Placental pericyte (primary cell): ENCODE data around the gene TOMM40. TPM values are rescaled to one million over a fixed set of nuclear protein-coding genes. Genes with fewer than 3 reads are reported as not detected.

Experiments
- total RNA-seq: library from RNA; depleted of rRNA; stranded (reverse); fragments of >200 nt; gene quantifications from 2 replicates; pipeline ENCODE4 v1.2.3, GENCODE V29; 2012

The TOMM40 gene
- 65.9 and 144 TPM in 2 replicates for total RNA-seq

GRCh38 chr19:44891016-44891882, at the start of gene TOMM40:
Gene TOMM40, plus strand, starts transcription at chr19:44891254. Its CDS starts 162 bp downstream, at chr19:44891416.

DNA sequence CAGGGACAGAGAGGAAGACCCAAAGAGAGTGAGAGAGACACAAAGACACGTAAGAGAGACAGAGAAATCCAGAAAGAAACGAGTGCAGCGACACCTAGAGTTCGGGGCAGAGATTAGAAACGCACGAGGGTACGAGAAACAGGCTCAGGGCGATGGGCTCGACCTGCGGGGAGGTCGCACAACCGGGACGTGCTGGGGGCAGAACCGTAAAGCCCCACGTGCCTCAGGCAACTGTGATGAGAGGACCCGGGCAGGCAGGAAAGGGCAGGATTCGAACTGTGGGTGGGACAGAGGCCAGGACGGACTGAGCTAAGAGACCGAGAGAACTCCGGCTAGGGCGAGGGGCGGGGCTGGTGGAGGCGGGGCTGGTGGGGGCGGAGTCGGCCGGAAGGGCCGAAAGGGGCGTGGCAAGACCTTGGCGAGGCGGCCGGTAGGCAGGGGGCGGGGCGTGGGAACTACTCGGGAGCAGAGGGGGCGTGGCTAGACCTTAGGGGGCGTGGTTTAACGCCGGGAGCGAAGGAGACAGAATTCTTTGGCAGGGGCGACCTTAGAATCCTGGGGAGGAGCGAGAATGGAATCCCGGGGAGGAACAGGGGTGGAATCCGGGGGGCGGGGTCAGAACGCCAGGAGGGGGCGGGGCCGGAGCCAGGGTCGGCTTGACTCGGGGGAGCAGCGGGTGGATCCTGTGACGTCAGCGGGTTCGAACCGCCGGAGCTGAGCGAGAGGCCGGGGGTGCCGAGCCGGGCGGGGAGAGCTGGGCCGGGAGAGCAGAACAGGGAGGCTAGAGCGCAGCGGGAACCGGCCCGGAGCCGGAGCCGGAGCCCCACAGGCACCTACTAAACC, 45.2 kb upstream of the TOMM40 start, which contains the start of gene NECTIN2:
Gene NECTIN2 (plus strand): TSS at position 686 of the 843 bp plus-strand sequence. CDS start 229 bp downstream, outside the sequence.

DNA sequence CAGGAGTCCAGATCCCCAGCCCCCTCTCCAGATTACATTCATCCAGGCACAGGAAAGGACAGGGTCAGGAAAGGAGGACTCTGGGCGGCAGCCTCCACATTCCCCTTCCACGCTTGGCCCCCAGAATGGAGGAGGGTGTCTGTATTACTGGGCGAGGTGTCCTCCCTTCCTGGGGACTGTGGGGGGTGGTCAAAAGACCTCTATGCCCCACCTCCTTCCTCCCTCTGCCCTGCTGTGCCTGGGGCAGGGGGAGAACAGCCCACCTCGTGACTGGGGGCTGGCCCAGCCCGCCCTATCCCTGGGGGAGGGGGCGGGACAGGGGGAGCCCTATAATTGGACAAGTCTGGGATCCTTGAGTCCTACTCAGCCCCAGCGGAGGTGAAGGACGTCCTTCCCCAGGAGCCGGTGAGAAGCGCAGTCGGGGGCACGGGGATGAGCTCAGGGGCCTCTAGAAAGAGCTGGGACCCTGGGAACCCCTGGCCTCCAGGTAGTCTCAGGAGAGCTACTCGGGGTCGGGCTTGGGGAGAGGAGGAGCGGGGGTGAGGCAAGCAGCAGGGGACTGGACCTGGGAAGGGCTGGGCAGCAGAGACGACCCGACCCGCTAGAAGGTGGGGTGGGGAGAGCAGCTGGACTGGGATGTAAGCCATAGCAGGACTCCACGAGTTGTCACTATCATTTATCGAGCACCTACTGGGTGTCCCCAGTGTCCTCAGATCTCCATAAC, 14.5 kb downstream of the TOMM40 start, which contains the start of gene APOE:
Gene APOE (plus strand): TSS at position 360 of the 724 bp plus-strand sequence. CDS start 829 bp downstream, outside the sequence.

GRCh38 chr19:44914433-44915206, 23.6 kb downstream of the TOMM40 start, which contains the start of gene APOC1:
Gene APOC1, plus strand, starts transcription at chr19:44914608. Its CDS starts 284 bp downstream, at chr19:44914892.

GRCh38 chr19:44942067-44942571, 51.1 kb downstream of the TOMM40 start, which contains the start of gene APOC4:
Gene APOC4, plus strand, starts transcription at chr19:44942237. Its CDS starts 41 bp downstream, at chr19:44942278.

Other genes starting within 250 kb of the TOMM40 start
- 95.6 and 162 TPM in 2 replicates for gene PVR, start 247.3 kb upstream of the TOMM40 start, total RNA-seq
- 1.3 and 2.6 TPM in 2 replicates for gene CEACAM19, start 219.8 kb upstream of the TOMM40 start, total RNA-seq
- under 0.01 TPM in 1 of 2 replicates, not detected in the other for gene CEACAM16, start 192.1 kb upstream of the TOMM40 start, total RNA-seq
- 15.3 TPM in 2 replicates for gene BCL3, start 142.5 kb upstream of the TOMM40 start, total RNA-seq
- 0.57 TPM in 1 of 2 replicates, not detected in the other for gene CBLC, start 113.4 kb upstream of the TOMM40 start, total RNA-seq
- 6.1 and 7.4 TPM in 2 replicates for gene BCAM, start 82.2 kb upstream of the TOMM40 start, total RNA-seq
- gene NECTIN2, start 45.0 kb upstream of the TOMM40 start, total RNA-seq = 127 and 152 TPM in 2 replicates
- 5.9 and 18.4 TPM in 2 replicates for gene APOE, start 14.5 kb downstream of the TOMM40 start, total RNA-seq
- 0.57 and 4.4 TPM in 2 replicates for gene APOC1, start 23.4 kb downstream of the TOMM40 start, total RNA-seq
- gene APOC4, start 51.0 kb downstream of the TOMM40 start, total RNA-seq = not detected in 2 replicates
- not detected in 2 replicates for gene APOC2, start 54.8 kb downstream of the TOMM40 start, total RNA-seq
- gene CLPTM1, start 64.1 kb downstream of the TOMM40 start, total RNA-seq = 56.9 and 71.7 TPM in 2 replicates
- gene RELB, start 110.2 kb downstream of the TOMM40 start, total RNA-seq = 18.9 and 27.4 TPM in 2 replicates
- 27.1 and 30.1 TPM in 2 replicates for gene CLASRP, start 147.8 kb downstream of the TOMM40 start, total RNA-seq
- gene ZNF296, start 185.2 kb downstream of the TOMM40 start, total RNA-seq = 0.57 TPM in 1 of 2 replicates, not detected in the other
- gene GEMIN7, start 188.0 kb downstream of the TOMM40 start, total RNA-seq = 15.1 and 34.5 TPM in 2 replicates
- 40.3 and 47.5 TPM in 2 replicates for gene PPP1R37, start 201.9 kb downstream of the TOMM40 start, total RNA-seq